ENCODE results near the gene TUFT1.

DNA sequence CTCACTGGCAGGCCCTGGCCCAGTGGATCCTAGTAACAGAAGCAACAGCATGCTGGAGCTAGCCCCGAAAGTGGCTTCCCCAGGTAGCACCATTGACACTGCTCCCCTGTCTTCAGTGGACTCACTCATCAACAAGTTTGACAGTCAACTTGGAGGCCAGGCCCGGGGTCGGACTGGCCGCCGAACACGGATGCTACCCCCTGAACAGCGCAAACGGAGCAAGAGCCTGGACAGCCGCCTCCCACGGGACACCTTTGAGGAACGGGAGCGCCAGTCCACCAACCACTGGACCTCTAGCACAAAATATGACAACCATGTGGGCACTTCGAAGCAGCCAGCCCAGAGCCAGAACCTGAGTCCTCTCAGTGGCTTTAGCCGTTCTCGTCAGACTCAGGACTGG lies 21.2 kb upstream of the TUFT1 start:
- no peak for TF ChIP-seq POLR2AphosphoS5 (IDR thresholded peaks at IDR 0.05)
- no peak for TF ChIP-seq CTCF (IDR thresholded peaks at IDR 0.05)
